ENCODE measurements around the gene ZBTB7A.

The ZBTB7A gene

DNA sequence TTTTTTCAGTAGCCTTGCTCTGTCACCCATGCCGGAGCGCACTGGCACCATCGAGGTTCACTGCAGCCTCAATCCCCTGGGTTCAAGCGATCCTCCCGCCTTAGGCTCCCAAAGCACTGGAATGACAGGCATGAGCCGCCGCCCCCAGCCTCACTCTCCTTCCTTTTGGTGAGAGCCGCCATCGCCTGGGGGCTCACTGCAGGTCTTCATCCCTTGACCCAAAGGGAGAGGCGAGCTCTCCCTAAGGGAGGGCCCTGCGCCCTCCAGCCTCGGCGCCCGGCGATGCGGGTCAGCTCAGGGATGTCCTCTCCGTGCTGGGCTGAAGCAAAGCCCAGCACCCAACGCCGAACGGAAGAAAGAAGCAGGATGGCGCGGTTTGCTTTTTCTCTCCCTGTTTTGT, 23.2 kb upstream of the ZBTB7A start:
- Mint-ChIP-seq H3K36me3 (ENCODE audit: low read depth) (peaks cover 13% of the 10 kb centered on the region), H3K4me1 (no peaks in the 10 kb centered on the region), H3K27ac (no peak overlapping the region), H3K4me3 (no peak overlapping the region), H3K27me3 (ENCODE audit: low read depth) (peaks cover 5% of the 10 kb centered on the region), H3K9me3 (no peaks in the 10 kb centered on the region)
- TF ChIP-seq CTCF (IDR thresholded peaks at IDR 0.05; ENCODE audit: unreplicated experiment in 3 of 3) = no peak

- TF ChIP-seq CTCF (IDR thresholded peaks at IDR 0.05; ENCODE audit: unreplicated experiment in 3 of 3) = no peak
- H3K4me3 Mint-ChIP-seq = no peak overlapping the region
- H3K9me3 Mint-ChIP-seq = no peaks in the 10 kb centered on the region
- H3K27me3 Mint-ChIP-seq (ENCODE audit: low read depth) = peaks cover 5% of the 10 kb centered on the region
- no peaks in the 10 kb centered on the region for H3K4me1 Mint-ChIP-seq
- no peak overlapping the region for H3K27ac Mint-ChIP-seq
- H3K36me3 Mint-ChIP-seq (ENCODE audit: low read depth) = peaks cover 13% of the 10 kb centered on the region
Measured at GRCh38 chr19:4089400-4089908, 22.8 kb upstream of the ZBTB7A start.

DNA sequence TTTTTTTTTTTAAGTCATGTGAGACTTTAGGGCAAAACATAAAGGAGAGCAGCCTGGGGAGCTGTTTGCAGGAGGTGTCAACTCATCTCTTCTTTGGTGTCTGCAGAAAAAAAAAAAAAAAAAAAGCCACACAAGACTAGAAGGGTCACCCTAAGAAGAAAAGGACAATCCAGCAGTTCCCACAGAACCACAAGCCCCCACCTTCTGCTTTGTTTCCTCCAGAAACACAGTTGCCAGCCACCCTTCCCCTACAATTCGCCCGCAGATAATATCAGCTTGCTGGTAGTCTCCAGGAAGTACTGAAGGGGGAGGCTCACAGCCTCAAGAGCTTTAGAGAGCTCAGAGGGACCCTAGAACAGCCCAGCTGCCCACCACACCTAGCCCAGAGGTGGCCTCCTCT, 22.3 kb upstream of the ZBTB7A start:
- no peak overlapping the region for H3K27ac Mint-ChIP-seq
- H3K27me3 Mint-ChIP-seq (ENCODE audit: low read depth) = peaks cover 5% of the 10 kb centered on the region

GRCh38 chr19:4087787-4088679, 21.3 kb upstream of the ZBTB7A start:
- peaks cover 6% of the 10 kb centered on the region for H3K36me3 Mint-ChIP-seq (ENCODE audit: low read depth)
- no peak overlapping the region for H3K4me3 Mint-ChIP-seq
- no peaks in the 10 kb centered on the region for H3K4me1 Mint-ChIP-seq
- no peak for TF ChIP-seq CTCF (IDR thresholded peaks at IDR 0.05; ENCODE audit: unreplicated experiment in 3 of 3)
- H3K27me3 Mint-ChIP-seq (ENCODE audit: low read depth) = peaks cover 5% of the 10 kb centered on the region
- H3K9me3 Mint-ChIP-seq = no peaks in the 10 kb centered on the region
- H3K27ac Mint-ChIP-seq = no peak overlapping the region

More for the DNA sequence above, 22.3 kb upstream of the ZBTB7A start:
- no peak for TF ChIP-seq CTCF (IDR thresholded peaks at IDR 0.05; ENCODE audit: unreplicated experiment in 3 of 3)
- no peaks in the 10 kb centered on the region for H3K4me1 Mint-ChIP-seq
- peaks cover 13% of the 10 kb centered on the region for H3K36me3 Mint-ChIP-seq (ENCODE audit: low read depth)
- H3K9me3 Mint-ChIP-seq = no peaks in the 10 kb centered on the region
- no peak overlapping the region for H3K4me3 Mint-ChIP-seq

DNA sequence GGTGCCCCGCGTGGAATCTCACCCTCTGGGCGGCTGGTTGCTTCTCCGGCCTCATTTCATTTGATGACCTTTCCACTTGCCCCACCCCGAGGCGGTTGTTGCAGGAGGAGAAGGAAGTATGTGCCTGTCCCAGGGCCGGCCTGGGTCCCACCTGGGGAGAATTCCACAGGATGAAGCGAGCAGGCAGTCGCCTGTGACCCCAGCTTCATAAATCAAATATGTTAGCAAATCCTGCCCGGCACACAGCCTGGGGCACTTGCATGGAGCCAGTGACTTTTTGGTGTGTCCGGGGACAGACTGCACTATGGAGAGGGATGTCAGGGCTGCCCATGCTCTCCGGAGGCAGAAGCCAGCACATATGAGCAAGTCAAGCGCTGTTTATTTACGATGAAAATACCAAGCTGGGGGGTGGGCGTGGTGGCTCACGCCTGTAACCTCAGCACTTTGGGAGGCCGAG, 19.7 kb upstream of the ZBTB7A start:
- no peak overlapping the region for H3K4me3 Mint-ChIP-seq
- H3K27ac Mint-ChIP-seq = peak overlapping the region in 1 of 3 experiments; percentile 69
- peaks cover 6% of the 10 kb centered on the region for H3K36me3 Mint-ChIP-seq (ENCODE audit: low read depth)
- H3K27me3 Mint-ChIP-seq (ENCODE audit: low read depth) = peaks cover 5% of the 10 kb centered on the region
- no peaks in the 10 kb centered on the region for H3K4me1 Mint-ChIP-seq
- no peak for TF ChIP-seq CTCF (IDR thresholded peaks at IDR 0.05; ENCODE audit: unreplicated experiment in 3 of 3)
- H3K9me3 Mint-ChIP-seq = no peaks in the 10 kb centered on the region

All from nephron (organoid).